GM18951 (cell line): Measurements from ENCODE around the gene UVSSA.

Experiments used
- POLR2A ChIP-seq: IDR thresholded peaks from 4 replicates; pipeline ENCODE4 v1.6.1; 2011; ENCODE audit warnings: mild to moderate bottlenecking; ENCODE audit not compliant: insufficient read length, insufficient read depth; ENCODE audit errors: extremely low read depth
- in situ Hi-C: fragments of 300-500 bp; cut with MboI; formaldehyde crosslinking; loops from one replicate; pipeline ENCODE4 v1.12.0; 2022; ENCODE audit warnings: low sequenced_read_pairs, mixed read lengths, inconsistent platforms; ENCODE audit not compliant: unreplicated experiment

Gene UVSSA

GRCh38 chr4:1310031-1310795 is 36.8 kb upstream of the UVSSA start:
- in situ Hi-C loops: no loop called here
- TF ChIP-seq POLR2A: no peak

- in situ Hi-C loops: no loop called here
These were observed 36.0 kb upstream of the UVSSA start for GRCh38 chr4:1310796-1311631.

GRCh38 chr4:1312821-1313640 is 34.0 kb upstream of the UVSSA start:
- in situ Hi-C loops: no loop called here
- TF ChIP-seq POLR2A: no peak

More at GRCh38 chr4:1310796-1311631, 36.0 kb upstream of the UVSSA start:
- TF ChIP-seq POLR2A: no peak

GRCh38 chr4:1315306-1315705 is 31.7 kb upstream of the UVSSA start:
- no peak for TF ChIP-seq POLR2A
- in situ Hi-C loops: no loop called here

- in situ Hi-C loops: no loop called here
- no peak for TF ChIP-seq POLR2A
These were observed 31.0 kb upstream of the UVSSA start for GRCh38 chr4:1315836-1316536.

- in situ Hi-C loops: no loop called here
- no peak for TF ChIP-seq POLR2A
These were observed 30.4 kb upstream of the UVSSA start for GRCh38 chr4:1316537-1317168.

- in situ Hi-C loops: no loop called here
- TF ChIP-seq POLR2A: no peak
These were observed 29.6 kb upstream of the UVSSA start for GRCh38 chr4:1317177-1318045.

- TF ChIP-seq POLR2A: no peak
- in situ Hi-C loops: no loop called here
These were observed 29.0 kb upstream of the UVSSA start for GRCh38 chr4:1318046-1318375.

GRCh38 chr4:1318488-1319213 is 28.4 kb upstream of the UVSSA start:
- in situ Hi-C loops: no loop called here
- TF ChIP-seq POLR2A: no peak

GRCh38 chr4:1321486-1321885 is 25.5 kb upstream of the UVSSA start:
- no peak for TF ChIP-seq POLR2A
- in situ Hi-C loops: no loop called here

GRCh38 chr4:1321946-1322650 is 24.9 kb upstream of the UVSSA start:
- in situ Hi-C loops: no loop called here
- no peak for TF ChIP-seq POLR2A

GRCh38 chr4:1323280-1323634 is 23.8 kb upstream of the UVSSA start:
- in situ Hi-C loops: no loop called here
- TF ChIP-seq POLR2A: no peak
